ENCODE measurements around the gene DYNC1I2.

DNA sequence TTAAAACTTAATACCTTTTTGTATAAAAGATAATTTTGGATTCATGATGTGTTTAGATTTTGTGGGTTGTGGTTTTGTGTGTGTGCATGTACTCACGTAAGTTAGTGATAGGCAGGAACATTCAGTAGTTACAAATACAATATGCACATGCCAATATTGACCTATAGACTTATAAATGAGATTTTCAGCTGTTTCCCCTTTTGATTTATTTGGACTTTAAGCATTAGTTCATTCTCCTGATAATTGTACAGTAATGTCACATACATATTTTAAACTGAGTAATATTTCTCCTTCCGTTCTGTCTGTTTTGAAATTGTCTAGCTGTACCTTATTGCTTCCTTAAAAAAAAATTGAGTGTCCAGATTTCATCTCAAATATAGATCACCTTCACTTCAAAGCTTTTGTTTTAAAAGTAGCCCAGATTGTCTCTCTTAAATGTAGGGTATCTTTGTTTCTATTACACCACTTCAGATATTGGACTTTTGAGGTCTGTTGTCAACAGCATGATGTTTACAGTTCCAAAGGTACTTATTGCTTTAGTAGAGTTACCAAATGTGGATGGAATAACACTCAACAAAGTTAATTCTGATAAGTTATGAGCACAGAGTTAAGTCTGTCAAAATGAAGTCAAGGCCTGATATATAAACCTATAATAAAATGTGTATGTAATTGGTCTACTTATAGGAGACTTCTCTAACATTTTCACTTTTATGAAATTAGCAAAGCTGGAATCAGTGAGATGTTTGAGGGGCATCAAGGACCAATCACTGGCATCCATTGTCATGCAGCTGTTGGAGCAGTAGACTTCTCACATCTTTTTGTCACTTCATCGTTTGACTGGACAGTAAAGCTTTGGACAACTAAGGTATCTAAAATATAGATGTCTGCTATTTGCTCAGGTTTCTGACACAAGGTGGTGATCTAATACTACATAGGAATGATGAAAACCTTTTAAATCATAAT is 42.0 kb downstream of the DYNC1I2 start:
- TF ChIP-seq POLR2A (IDR thresholded peaks at IDR 0.05; ENCODE audit: low read depth, low read length), result no peak
- TF ChIP-seq POLR2AphosphoS5 (IDR thresholded peaks at IDR 0.05; ENCODE audit: low read depth, low read length), result no peak
